GM19372 (cell line): ENCODE measurements around the gene DNASE1.
"Not testable (repeated sequence)": the region's sequence is repeated elsewhere in the genome, so short reads cannot be mapped to it uniquely, and the experiment has no call there.

ENCODE experiments used
- ATAC-seq: cut with Tn5 transposase; IDR thresholded peaks from one replicate; pipeline ENCODE4 v1.9.1; 2021; ENCODE audit warnings: mild to moderate bottlenecking, low read depth, moderate library complexity; ENCODE audit not compliant: unreplicated experiment

The DNASE1 gene

GRCh38 chr16:3640632-3641501 lies 13.6 kb upstream of the DNASE1 start:
- ATAC-seq = no peak

GRCh38 chr16:3641801-3642396 lies 12.6 kb upstream of the DNASE1 start:
- ATAC-seq = no peak

- ATAC-seq = no peak
Measured at GRCh38 chr16:3642397-3643094, 11.9 kb upstream of the DNASE1 start.

- ATAC-seq = no peak
Measured at GRCh38 chr16:3643095-3643730, 11.3 kb upstream of the DNASE1 start.

GRCh38 chr16:3645108-3645503 lies 9.4 kb upstream of the DNASE1 start:
- ATAC-seq = no peak

- ATAC-seq = no peak
Measured at GRCh38 chr16:3645504-3646347, 8.8 kb upstream of the DNASE1 start.

GRCh38 chr16:3646348-3646920 lies 8.1 kb upstream of the DNASE1 start:
- ATAC-seq = no peak

GRCh38 chr16:3650631-3651265 lies 3.7 kb upstream of the DNASE1 start:
- no peak for ATAC-seq

GRCh38 chr16:3651461-3652372 lies 2.8 kb upstream of the DNASE1 start:
- ATAC-seq = no peak

- ATAC-seq = no peak
Measured at GRCh38 chr16:3652373-3653195, 1.9 kb upstream of the DNASE1 start.

- ATAC-seq = no peak
Measured at GRCh38 chr16:3655030-3655395, 522 bp downstream of the DNASE1 start.

GRCh38 chr16:3655396-3656159 lies 1.1 kb downstream of the DNASE1 start:
- no peak for ATAC-seq

- ATAC-seq = not testable (repeated sequence)
Measured at GRCh38 chr16:3656160-3656490, 1.6 kb downstream of the DNASE1 start.

GRCh38 chr16:3656491-3657468 lies 2.3 kb downstream of the DNASE1 start:
- no peak for ATAC-seq

- ATAC-seq = no peak
Measured at GRCh38 chr16:3659251-3659650, 4.8 kb downstream of the DNASE1 start.

- ATAC-seq = no peak
Measured at GRCh38 chr16:3661311-3661710, 6.8 kb downstream of the DNASE1 start.
